Measurements from ENCODE around the gene MCF2L. TPM values are rescaled to one million over a fixed set of nuclear protein-coding genes. Genes with fewer than 3 reads are reported as not detected.

Gene MCF2L
- polyA plus RNA-seq, 2 of the 4 experiments (the other 2 are of a cell fraction) = 0.36 to 0.92 TPM

GRCh38 chr13:113061796-113062425, 92.9 kb downstream of the MCF2L start:
- ChIA-PET POLR2A (no interaction called here), CTCF (interaction anchor here (1.0 to 1.3 kb wide), 2 partner anchors 26 to 28 kb away, joined by 3 to 4 read pairs; no protein-coding TSS in a partner anchor)
- ATAC-seq (0 out of 6 replicates have a peak, but pooled peaks of 1 of the 2 experiments have one; percentile 5), DNase-seq (ENCODE audit: low read depth in 1 of 2, low spot score in 1 of 2) (no peak), FAIRE-seq (no peak)
- H3K27ac ChIP-seq = no peak overlapping the region
- no peak overlapping the region for H3K4me2 ChIP-seq
- H3K9me3 ChIP-seq = peaks cover 4% of the 10 kb centered on the region; the same call in 1 of the 3 replicates
- no peak overlapping the region for H3K4me3 ChIP-seq
- H3K4me1 ChIP-seq = no peaks in the 10 kb centered on the region
- TF ChIP-seq HMGXB4 (CRISPR knock-in tag; IDR thresholded peaks at IDR 0.05; ENCODE audit: borderline replicate concordance) = no peak
- no peak for TF ChIP-seq RCOR1 (IDR thresholded peaks at IDR 0.05; ENCODE audit: low read depth, low read length)
- no peak for TF ChIP-seq ATOH8 (CRISPR knock-in tag; IDR thresholded peaks at IDR 0.05; ENCODE audit: low read depth)
- TF ChIP-seq KDM1A (IDR thresholded peaks at IDR 0.05; ENCODE audit: low read depth) = no peak
- no peak for TF ChIP-seq SREBF2 (IDR thresholded peaks at IDR 0.05)
- no peak for TF ChIP-seq PHF8 (IDR thresholded peaks at IDR 0.05; ENCODE audit: borderline replicate concordance, low read depth)
- no peak for TF ChIP-seq ZSCAN20 (CRISPR knock-in tag; IDR thresholded peaks at IDR 0.05)
- TF ChIP-seq POLR2AphosphoS2 (conservative IDR thresholded peaks at IDR 0.05; ENCODE audit: low read length) = no peak
- TF ChIP-seq MYC (IDR thresholded peaks at IDR 0.05; ENCODE audit: borderline replicate concordance, low read length) = no peak
- TF ChIP-seq, protein P1, sequence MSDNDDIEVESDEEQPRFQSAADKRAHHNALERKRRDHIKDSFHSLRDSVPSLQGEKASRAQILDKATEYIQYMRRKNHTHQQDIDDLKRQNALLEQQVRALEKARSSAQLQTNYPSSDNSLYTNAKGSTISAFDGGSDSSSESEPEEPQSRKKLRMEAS (IDR thresholded peaks at IDR 0.05) = no peak
- TF ChIP-seq GATA3 (IDR thresholded peaks at IDR 0.05; ENCODE audit: borderline replicate concordance) = no peak
- TF ChIP-seq, protein P2, sequence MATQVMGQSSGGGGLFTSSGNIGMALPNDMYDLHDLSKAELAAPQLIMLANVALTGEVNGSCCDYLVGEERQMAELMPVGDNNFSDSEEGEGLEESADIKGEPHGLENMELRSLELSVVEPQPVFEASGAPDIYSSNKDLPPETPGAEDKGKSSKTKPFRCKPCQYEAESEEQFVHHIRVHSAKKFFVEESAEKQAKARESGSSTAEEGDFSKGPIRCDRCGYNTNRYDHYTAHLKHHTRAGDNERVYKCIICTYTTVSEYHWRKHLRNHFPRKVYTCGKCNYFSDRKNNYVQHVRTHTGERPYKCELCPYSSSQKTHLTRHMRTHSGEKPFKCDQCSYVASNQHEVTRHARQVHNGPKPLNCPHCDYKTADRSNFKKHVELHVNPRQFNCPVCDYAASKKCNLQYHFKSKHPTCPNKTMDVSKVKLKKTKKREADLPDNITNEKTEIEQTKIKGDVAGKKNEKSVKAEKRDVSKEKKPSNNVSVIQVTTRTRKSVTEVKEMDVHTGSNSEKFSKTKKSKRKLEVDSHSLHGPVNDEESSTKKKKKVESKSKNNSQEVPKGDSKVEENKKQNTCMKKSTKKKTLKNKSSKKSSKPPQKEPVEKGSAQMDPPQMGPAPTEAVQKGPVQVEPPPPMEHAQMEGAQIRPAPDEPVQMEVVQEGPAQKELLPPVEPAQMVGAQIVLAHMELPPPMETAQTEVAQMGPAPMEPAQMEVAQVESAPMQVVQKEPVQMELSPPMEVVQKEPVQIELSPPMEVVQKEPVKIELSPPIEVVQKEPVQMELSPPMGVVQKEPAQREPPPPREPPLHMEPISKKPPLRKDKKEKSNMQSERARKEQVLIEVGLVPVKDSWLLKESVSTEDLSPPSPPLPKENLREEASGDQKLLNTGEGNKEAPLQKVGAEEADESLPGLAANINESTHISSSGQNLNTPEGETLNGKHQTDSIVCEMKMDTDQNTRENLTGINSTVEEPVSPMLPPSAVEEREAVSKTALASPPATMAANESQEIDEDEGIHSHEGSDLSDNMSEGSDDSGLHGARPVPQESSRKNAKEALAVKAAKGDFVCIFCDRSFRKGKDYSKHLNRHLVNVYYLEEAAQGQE (IDR thresholded peaks at IDR 0.05) = no peak
- TF ChIP-seq FOSL2 (IDR thresholded peaks at IDR 0.05) = no peak
- TF ChIP-seq FOSL2 (CRISPR knock-in tag; IDR thresholded peaks at IDR 0.05) = no peak
- TF ChIP-seq MAZ (IDR thresholded peaks at IDR 0.05; ENCODE audit: borderline replicate concordance, low read depth, low read length) = no peak
- TF ChIP-seq CBX2 (IDR thresholded peaks at IDR 0.05; ENCODE audit: borderline replicate concordance, low read depth) = no peak
- TF ChIP-seq CHD4 (IDR thresholded peaks at IDR 0.05; ENCODE audit: borderline replicate concordance) = no peak
- WGBS (ENCODE audit: missing lambda C conversion rate) = 26% methylated on average over 6 of the region's 14 CpGs

DNA sequence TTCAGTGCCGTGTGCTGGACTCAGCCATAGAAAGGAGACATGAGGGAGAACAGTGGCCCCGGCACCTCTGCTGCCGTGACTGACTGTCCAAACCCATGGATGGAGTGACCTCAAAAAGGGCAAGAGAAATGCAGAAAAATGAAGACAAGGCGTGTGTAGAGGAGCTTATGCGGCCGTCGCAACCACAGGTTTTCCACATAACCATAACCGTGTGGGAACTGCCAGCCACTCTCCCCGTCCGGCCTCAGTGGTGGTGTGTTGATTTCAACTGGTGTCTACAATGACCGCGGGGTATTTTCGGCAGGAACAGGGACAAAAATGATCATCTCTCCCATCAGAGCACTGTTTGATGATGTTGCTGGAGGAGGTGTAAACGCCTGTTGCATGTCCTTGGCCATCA, 93.7 kb downstream of the MCF2L start:
- Histone ChIP-seq H3K4me2 (no peak overlapping the region), H3K27ac (no peak overlapping the region), H3K9me3 (no peaks in the 10 kb centered on the region; the same call in 2 of the 3 replicates), H3K4me3 (no peak overlapping the region), H3K4me1 (no peaks in the 10 kb centered on the region)
- WGBS (ENCODE audit: missing lambda C conversion rate) = 65% methylated on average over 14 of the region's 14 CpGs
- DNase-seq (ENCODE audit: low read depth in 1 of 2, low spot score in 1 of 2) (no peak), ATAC-seq (no peak), FAIRE-seq (no peak)
- TF ChIP-seq ESRRA (IDR thresholded peaks at IDR 0.05; ENCODE audit: borderline replicate concordance, low read length) (no peak), CHD4 (IDR thresholded peaks at IDR 0.05; ENCODE audit: borderline replicate concordance) (no peak), ZC3H11A (IDR thresholded peaks at IDR 0.05) (no peak), BHLHE40 (IDR thresholded peaks at IDR 0.05; ENCODE audit: low read depth, low read length) (no peak), CBX8 (IDR thresholded peaks at IDR 0.05) (no peak), TP53 (CRISPR knock-in tag; IDR thresholded peaks at IDR 0.05) (no peak), JUN (IDR thresholded peaks at IDR 0.05) (no peak)
- TF ChIP-seq, protein P3, sequence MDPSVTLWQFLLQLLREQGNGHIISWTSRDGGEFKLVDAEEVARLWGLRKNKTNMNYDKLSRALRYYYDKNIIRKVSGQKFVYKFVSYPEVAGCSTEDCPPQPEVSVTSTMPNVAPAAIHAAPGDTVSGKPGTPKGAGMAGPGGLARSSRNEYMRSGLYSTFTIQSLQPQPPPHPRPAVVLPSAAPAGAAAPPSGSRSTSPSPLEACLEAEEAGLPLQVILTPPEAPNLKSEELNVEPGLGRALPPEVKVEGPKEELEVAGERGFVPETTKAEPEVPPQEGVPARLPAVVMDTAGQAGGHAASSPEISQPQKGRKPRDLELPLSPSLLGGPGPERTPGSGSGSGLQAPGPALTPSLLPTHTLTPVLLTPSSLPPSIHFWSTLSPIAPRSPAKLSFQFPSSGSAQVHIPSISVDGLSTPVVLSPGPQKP (IDR thresholded peaks at IDR 0.05; ENCODE audit: low read depth, low read length) = no peak
- TF ChIP-seq, protein P4, sequence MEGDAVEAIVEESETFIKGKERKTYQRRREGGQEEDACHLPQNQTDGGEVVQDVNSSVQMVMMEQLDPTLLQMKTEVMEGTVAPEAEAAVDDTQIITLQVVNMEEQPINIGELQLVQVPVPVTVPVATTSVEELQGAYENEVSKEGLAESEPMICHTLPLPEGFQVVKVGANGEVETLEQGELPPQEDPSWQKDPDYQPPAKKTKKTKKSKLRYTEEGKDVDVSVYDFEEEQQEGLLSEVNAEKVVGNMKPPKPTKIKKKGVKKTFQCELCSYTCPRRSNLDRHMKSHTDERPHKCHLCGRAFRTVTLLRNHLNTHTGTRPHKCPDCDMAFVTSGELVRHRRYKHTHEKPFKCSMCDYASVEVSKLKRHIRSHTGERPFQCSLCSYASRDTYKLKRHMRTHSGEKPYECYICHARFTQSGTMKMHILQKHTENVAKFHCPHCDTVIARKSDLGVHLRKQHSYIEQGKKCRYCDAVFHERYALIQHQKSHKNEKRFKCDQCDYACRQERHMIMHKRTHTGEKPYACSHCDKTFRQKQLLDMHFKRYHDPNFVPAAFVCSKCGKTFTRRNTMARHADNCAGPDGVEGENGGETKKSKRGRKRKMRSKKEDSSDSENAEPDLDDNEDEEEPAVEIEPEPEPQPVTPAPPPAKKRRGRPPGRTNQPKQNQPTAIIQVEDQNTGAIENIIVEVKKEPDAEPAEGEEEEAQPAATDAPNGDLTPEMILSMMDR (IDR thresholded peaks at IDR 0.05) = no peak
- POLR2A ChIA-PET = no interaction called here
- CTCF ChIA-PET = interaction anchor here (1.3 kb wide), 2 partner anchors 12 to 27 kb away, joined by 3 to 4 read pairs; no protein-coding TSS in a partner anchor

All from A549 (cell line).